HG02642 (cell line): ENCODE measurements around the gene CACNG1.

Experiments
- ATAC-seq: cut with Tn5 transposase; IDR thresholded peaks from one replicate; pipeline ENCODE4 v1.9.1; 2021; ENCODE audit warnings: mild to moderate bottlenecking; ENCODE audit not compliant: unreplicated experiment, poor library complexity

Gene CACNG1, protein sequence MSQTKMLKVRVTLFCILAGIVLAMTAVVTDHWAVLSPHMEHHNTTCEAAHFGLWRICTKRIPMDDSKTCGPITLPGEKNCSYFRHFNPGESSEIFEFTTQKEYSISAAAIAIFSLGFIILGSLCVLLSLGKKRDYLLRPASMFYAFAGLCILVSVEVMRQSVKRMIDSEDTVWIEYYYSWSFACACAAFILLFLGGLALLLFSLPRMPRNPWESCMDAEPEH

DNA sequence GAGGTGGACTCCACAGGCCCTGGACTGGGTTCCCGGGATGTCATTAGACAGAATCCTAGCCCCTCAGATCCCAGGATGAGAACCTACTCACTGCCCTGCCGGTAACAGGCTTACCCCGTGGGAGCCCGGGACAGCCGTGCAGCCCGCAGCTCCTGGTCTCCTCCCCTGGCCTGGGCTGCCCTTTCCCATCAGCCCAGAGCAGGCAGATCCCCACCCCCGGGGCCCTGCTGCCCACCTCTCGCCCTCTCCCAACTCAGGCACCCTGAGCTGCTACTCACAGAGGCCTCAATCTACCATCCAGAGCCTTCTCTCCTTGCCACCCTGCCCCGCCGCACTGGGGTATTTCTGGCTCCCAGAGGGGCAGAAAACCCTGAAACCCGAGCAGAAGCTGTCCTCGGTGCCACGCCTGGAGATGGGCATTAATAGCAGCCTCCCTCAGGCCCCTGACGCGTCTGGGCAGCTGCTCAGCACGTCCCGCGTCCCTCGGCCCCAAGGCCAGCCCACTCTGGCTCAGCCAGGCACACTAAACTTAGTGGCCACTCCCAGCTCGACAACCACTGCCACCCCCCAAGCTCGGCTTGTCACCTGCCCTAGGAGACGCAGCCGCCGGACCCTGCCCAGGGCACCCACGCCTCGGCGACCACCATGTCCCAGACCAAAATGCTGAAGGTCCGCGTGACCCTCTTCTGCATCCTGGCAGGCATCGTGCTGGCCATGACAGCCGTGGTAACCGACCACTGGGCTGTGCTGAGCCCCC lies at the start of gene CACNG1:
Gene CACNG1 (plus strand): TSS at position 539 of the 757 bp plus-strand sequence. CDS start 107 bp downstream, at position 646.
- ATAC-seq = no peak

DNA sequence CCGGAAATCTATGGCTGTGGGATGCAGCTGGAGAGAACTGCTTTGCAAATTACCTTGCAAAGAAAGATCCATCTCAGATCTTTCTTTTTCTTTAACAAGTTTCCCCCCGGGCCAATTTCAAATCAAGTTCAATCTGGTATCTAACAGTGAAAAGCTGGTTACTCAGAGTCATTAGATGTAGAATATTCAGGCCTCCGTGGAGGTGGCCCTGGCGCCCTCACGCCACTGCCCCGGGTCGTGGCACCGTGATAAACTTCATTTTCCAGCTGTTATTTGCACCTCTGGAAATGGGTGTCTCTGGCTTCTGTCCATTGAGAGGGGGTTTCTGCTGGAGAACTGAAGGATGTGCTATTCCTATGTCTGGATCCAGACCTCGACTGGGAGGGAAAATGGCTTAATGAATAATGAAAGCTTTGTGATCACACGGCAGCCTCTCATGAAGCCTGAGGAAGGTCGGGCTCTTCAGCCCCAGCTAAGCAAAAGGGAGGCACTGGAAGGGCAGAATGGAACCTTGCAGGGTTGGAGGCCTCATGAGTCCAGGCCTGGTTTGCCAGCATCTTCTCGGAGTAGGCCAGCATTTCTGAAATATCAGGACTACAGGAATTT lies 49.3 kb upstream of the CACNG1 start:
- no peak for ATAC-seq

- no peak for ATAC-seq
Measured at GRCh38 chr17:66995944-66996343, 48.4 kb upstream of the CACNG1 start.

GRCh38 chr17:66996926-66997325 lies 47.4 kb upstream of the CACNG1 start:
- no peak for ATAC-seq

DNA sequence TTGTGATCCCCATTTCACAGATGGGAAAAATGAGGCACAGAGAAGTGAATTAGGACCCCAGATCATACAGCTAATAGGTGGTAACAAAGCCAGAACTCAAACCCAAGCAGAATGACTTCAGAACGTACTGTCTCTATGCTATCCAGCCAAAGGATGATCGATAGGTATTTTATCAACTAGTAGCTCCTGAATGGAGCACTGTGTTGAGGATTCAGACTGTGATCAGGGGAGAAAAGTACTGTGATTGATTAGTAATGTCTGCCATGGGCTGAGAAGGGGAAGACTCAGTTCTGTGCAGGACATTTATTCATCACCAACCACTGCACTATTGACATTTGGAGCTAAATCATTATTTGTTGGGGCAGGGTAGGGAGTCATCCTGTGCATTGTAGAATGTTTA lies 41.1 kb upstream of the CACNG1 start:
- ATAC-seq = no peak

GRCh38 chr17:67004181-67004580 lies 40.2 kb upstream of the CACNG1 start:
- ATAC-seq = no peak

- ATAC-seq = no peak
Measured at GRCh38 chr17:67007266-67007665, 37.1 kb upstream of the CACNG1 start.

- ATAC-seq = no peak
Measured at GRCh38 chr17:67008101-67008500, 36.3 kb upstream of the CACNG1 start.

DNA sequence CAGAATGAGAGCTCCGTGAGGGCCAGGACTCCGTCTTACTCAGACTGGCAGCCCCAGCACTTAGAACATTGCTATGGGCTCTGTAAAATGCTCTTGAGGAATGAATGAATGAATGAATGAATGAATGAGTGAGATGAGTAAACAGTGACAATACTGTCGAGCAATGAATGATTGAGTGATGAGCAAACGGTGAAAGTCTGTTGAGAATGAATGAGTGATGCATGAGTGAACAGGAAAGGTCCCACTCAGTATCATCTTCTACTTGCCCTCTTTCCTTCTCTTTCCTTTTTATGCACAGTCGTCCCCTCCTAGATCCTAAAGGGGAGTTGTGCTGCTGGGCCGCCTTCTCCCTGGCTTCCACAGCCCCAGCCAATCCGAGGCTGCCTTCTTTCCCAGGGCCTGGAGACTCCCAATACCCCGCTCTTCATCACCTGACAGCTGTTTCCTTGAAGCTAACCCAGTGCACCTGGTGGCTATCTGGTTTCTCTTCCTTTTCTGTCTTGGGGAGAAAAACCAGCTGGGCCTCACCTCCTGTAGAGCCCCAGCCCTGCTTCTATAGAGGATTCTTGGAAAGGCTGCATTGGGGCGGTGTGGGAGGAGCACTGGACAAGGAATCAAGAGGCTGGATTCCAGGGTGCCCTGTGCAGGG lies 32.7 kb upstream of the CACNG1 start:
- ATAC-seq = peak; percentile 44

DNA sequence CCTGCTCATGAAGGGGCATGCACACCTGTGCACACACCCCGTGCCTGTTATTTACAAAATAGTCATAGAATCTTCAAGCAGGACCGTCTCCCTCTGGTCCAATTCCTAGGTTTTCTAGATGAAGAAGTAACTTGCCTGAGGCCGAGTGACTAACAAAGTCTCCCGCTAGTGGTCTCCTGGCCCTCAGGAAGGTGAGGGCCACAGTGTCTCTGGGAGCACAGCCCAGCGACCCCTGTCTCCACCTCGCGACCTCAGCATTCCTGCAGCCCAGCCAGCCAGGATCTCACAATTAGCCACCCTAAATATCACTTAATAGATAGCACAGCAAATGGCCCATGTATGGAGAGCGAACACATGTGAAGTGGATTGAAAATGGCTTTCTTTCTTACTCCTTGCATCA lies 30.5 kb upstream of the CACNG1 start:
- no peak for ATAC-seq

DNA sequence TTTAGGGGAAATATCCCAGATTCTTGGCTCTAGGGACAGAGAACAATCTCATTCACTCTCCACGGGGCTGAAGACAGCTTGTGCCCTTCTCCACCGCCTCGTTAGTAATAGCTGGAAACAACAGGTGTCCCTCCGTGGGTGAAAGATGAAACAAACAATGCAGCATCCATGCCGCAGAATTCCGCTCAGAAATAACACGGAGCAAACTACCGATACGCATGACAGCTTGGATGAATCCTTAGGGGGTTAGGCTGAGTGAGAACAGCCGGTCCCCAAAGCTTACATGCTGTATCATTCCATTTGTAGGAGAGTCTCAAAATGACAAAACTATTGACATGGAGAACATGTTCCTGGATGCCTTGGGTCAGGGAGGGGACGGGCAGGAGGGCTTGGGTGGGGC lies 29.4 kb upstream of the CACNG1 start:
- no peak for ATAC-seq

DNA sequence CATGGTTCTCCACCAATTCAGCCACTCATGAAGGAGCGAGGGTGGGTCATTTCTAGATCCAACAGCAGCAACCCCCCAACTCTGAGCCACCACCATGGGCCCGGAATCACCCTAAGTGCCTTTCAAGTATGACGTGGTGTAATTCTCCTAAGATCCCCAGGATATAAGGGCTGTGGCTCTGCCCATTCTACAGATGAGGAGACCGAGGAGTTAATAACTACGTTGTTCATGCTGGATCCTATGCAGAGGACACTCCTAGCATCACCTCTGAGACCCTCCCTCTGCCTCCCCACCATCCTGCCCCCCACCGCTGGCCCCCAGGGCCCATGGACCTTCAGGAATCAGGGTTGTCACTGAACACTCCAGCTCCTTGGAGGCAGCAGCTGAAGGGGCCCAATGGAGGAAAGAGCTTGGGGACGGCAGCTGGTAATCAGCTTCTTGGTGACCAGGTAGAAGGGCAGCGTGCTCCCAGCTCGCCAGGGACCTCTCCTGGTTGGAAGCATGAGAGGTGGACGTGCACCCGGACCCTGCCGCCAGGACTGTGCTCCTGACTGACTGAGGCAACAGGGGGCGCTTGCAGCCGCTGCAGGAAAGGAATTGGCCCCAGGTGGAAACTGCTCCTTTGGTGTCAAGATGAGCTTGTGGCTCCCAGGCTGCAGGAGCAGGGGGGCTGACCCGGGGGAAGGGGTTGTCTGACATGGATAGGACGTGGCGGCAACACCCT lies 28.2 kb upstream of the CACNG1 start:
- ATAC-seq = no peak

DNA sequence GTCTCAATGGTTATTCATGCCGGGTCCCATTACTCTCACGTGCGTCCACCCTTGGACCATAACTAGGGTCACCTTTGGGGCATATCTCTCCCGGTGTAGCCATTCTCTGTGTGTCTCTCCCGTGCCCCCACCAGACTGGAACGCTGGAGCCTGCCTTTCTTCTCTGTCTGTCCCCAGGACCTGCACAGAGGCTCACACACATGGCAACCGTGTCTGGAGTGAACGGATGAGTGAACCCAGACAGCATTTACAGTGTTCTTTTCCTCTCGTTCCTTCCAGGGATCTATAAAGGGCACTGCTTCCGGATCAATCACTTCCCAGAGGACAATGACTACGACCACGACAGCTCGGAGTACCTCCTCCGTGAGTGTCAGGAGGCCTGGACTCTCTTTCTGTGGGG lies 26.4 kb upstream of the CACNG1 start:
- no peak for ATAC-seq

- no peak for ATAC-seq
Measured at GRCh38 chr17:67018471-67019434, 25.6 kb upstream of the CACNG1 start.

DNA sequence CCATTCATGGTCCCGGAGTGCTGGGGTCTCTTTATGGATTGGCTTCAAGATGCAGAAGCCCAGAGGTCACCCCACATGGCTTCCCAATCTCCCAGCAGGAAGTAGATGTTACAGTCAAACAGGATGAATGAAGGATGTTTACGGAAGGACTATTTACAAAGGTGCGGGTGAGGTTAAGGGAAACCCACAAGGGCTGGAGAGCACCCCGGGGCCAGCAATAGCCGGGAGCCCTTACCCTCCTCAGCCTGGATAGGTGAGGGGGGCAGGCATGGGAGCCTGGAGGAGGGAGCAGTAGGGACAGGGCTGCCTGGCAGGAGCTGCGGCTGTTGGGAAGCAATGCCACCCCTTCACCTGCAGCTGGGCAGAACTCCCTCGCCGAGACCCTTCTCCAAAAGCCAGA lies 24.5 kb upstream of the CACNG1 start:
- ATAC-seq = no peak

GRCh38 chr17:67020293-67020766 lies 24.0 kb upstream of the CACNG1 start:
- no peak for ATAC-seq

DNA sequence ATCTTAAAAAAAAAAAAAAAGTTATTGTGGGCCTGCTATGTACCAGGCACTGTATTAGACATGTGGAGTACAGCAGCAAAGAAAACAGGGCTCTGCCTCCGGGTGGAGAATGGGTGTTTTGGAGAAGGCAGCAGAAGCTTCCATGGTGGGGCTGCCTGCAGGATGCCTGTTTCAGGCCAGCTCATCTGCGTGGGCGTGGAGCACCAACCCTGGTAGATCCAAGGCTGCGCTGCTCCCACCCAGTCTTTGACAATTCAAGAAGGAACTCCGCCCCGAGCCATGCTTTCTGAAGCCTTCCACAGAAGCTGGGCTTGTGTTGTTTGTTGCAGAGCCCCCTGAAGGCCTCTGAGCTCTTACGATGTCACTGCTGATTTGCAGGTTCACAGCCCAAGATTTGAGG lies 23.2 kb upstream of the CACNG1 start:
- ATAC-seq = no peak

- no peak for ATAC-seq
Measured at GRCh38 chr17:67021743-67022450, 22.5 kb upstream of the CACNG1 start.

DNA sequence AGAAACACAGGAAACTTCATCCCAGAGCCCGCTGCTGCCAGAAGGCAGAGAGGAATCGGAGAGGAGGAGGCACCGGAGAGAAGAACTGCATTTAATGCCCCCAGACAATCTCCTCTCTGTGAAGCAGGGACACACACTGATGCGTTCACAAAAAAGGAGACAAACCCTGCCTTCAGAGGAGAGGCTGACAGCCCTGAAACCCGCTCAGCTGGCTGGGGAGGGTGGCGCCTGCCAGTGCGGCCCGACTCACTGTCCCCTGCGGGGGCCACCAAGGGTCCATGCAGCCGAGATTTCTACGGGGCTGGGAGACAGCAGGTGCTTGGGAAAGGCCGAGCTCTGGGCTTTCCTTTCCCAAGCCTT lies 21.9 kb upstream of the CACNG1 start:
- no peak for ATAC-seq
